Transverse colon (tissue), 4 donors: ENCODE data around the gene RSPH4A. TPM values are rescaled to one million over a fixed set of nuclear protein-coding genes. Genes with fewer than 3 reads are reported as not detected.

ENCODE experiments used
- DNase-seq: peaks from one replicate; pipeline ENCODE4 v3.0.0-alpha.2; 2019
- H3K27ac ChIP-seq, 4 donors: fragments of 200-600 bp; sonication (generic); 2 replicates each; pipeline ENCODE4 v1.5.1; 2016 to 2018; ENCODE audit warnings: inconsistent platforms in 4 of 4
- H3K27me3 ChIP-seq: fragments of 200-600 bp; sonication (generic); 2 replicates; pipeline ENCODE4 v1.5.1; 2017; ENCODE audit warnings: inconsistent platforms
- H3K36me3 ChIP-seq, 4 donors: fragments of 200-600 bp; sonication (generic); 2 replicates each; pipeline ENCODE4 v1.5.1; 2017 to 2019; ENCODE audit warnings: inconsistent platforms in 4 of 4
- H3K4me1 ChIP-seq, 4 donors: fragments of 200-600 bp; sonication (generic); 2 replicates each; pipeline ENCODE4 v1.5.1; 2017 to 2020; ENCODE audit warnings: inconsistent platforms in 4 of 4
- H3K4me3 ChIP-seq, 4 donors: fragments of 200-600 bp; sonication (generic); 1 replicate in 1 of 4; 2 replicates in 3 of 4; pipeline versions ENCODE4 v1.5.1 to v1.6.1; 2017 to 2019; ENCODE audit warnings: inconsistent platforms in 4 of 4
- H3K9me3 ChIP-seq, 2 donors: fragments of 200-600 bp; sonication (generic); 2 replicates each; pipeline ENCODE4 v1.5.1; 2017 to 2019; ENCODE audit warnings: inconsistent platforms in 2 of 2
- CTCF ChIP-seq, 5 experiments: fragments of 200-600 bp in 3 of 5; fragments of 450-650 bp in 2 of 5; sonication (generic) in 3 of 5; IDR thresholded peaks; 1 replicate in 2 of 5; 2 replicates in 3 of 5; pipeline ENCODE4 v1.5.1; 2016 to 2017; ENCODE audit warnings: antibody characterized with exemption in 5 of 5, inconsistent platforms in 3 of 5, mild to moderate bottlenecking in 2 of 5, moderate library complexity in 1 of 5
- EP300 ChIP-seq: sonication (generic); formaldehyde crosslinking; IDR thresholded peaks from one replicate; pipeline ENCODE4 v1.6.1; 2017; ENCODE audit warnings: antibody characterized with exemption, low read depth
- POLR2A ChIP-seq: fragments of 450-650 bp; IDR thresholded peaks from one replicate; pipeline ENCODE4 v1.6.1; 2016; ENCODE audit warnings: antibody characterized with exemption, mild to moderate bottlenecking, moderate library complexity
- POLR2AphosphoS5 ChIP-seq, 3 donors: sonication (generic); formaldehyde crosslinking; IDR thresholded peaks; one replicate each; pipeline ENCODE4 v1.6.1; 2016; ENCODE audit warnings: antibody characterized with exemption in 3 of 3
- WGBS, 2 donors: methylation state at CpG; one replicate each; pipeline ENCODE4 v1.1.5; 2018; ENCODE audit warnings: low coverage in 1 of 2; 5-methylcytosine and 5-hydroxymethylcytosine counted together
- in situ Hi-C, 4 donors: fragments of 200-750 bp; cut with MboI; loops; one replicate each; pipeline versions ENCODE4 v1.15.0 to v1.15.1; 2017; ENCODE audit warnings: low sequenced_read_pairs in 3 of 4, low pct_ligation_motif_present in 1 of 4, low pct_unique_long_range_greater_than_20kb in 1 of 4
- intact Hi-C: fragments of 100-400 bp; cut with DNase I; formaldehyde crosslinking; loops from one replicate; pipeline ENCODE4 v1.15.1; 2023; ENCODE audit warnings: low total_unique reads
- total RNA-seq, 4 donors: library from RNA; depleted of rRNA; stranded (reverse); fragments of >200 nt; gene quantifications; one replicate each; pipeline ENCODE4 v1.1.0, GENCODE V29; 2016

RSPH4A gene
- total RNA-seq, result under 1 TPM in 2 of 4 donors, not detected in 2; 0.32 to 0.55 TPM

DNA sequence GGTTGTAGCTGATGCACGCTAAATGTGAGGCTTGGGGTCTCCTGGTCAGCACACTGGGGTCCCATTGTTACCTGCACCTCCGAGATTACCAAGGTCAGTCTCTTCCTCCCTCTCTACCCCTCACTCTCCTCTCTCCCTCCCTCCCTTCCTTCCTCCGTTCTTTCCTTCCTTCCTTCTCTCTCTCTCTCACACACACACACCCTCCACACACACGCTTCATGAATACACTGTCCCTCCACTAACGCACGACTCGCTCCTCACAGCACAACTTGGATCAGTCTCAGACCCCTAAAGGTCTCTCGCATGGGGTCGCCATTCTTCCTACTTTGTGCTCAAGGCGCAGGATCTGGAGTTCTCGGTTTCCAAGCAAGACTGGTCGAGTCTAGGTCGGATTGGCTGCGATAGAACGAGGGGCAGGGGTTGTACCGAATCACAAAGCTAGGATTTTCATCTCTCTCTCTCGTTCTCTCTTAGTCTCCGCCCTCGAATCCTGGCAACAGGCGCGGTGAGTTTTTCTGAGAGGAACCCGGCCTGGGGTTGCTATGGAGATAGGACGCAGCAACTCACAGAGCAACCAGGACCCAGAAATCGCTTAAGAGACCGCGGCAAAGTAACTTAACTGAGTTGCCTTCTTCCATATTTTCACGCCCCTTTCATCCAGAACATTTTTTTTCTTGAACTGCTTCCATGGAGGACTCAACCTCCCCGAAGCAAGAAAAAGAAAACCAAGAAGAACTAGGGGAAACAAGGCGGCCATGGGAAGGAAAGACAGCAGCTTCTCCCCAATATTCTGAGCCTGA is at the start of gene RSPH4A:
Gene RSPH4A, plus strand, starts transcription at position 543 of the 800 bp plus-strand sequence. Its CDS starts 145 bp downstream, at position 688.
- H3K27ac ChIP-seq, result peak within 1 kb of the TSS in 2 of 4 donors; percentile 16 to 50
- peak; percentile 85 for DNase-seq
- peak within 1 kb of the TSS; percentile 33 to 55 (median 37) for H3K4me3 ChIP-seq
- TF ChIP-seq EP300, result no peak
- H3K9me3 ChIP-seq, result no peaks in the 10 kb centered on the region
- intact Hi-C loops (no loop called here), in situ Hi-C loops (no loop called here)
- H3K4me1 ChIP-seq, result peaks cover 0 to 13% (median 9%) of the 10 kb centered on the region in 4 donors
- no peaks in the 10 kb centered on the region for H3K27me3 ChIP-seq
- WGBS, 2 donors, result 1 to 2% methylated on average over 9 to 29 of the region's 29 CpGs
- no peaks in the 10 kb centered on the region for H3K36me3 ChIP-seq

- in situ Hi-C loops, result no loop called here
- no peak for DNase-seq
- Histone ChIP-seq H3K9me3 (no peaks in the 10 kb centered on the region), H3K27me3 (peaks cover 17% of the 10 kb centered on the region), H3K4me1 (peaks cover 11 to 22% (median 15%) of the 10 kb centered on the region in 4 donors), H3K27ac (no peak overlapping the region), H3K36me3 (no peaks in the 10 kb centered on the region), H3K4me3 (no peak overlapping the region)
- intact Hi-C loops, result no loop called here
- TF ChIP-seq POLR2AphosphoS5 (IDR thresholded peaks at IDR 0.05), result no peak
- no peak for TF ChIP-seq EP300
- TF ChIP-seq POLR2A, result no peak
- no peak for TF ChIP-seq CTCF (IDR thresholded peaks at IDR 0.05)
These were observed 48.2 kb upstream of the RSPH4A start for GRCh38 chr6:116568111-116568510.

DNA sequence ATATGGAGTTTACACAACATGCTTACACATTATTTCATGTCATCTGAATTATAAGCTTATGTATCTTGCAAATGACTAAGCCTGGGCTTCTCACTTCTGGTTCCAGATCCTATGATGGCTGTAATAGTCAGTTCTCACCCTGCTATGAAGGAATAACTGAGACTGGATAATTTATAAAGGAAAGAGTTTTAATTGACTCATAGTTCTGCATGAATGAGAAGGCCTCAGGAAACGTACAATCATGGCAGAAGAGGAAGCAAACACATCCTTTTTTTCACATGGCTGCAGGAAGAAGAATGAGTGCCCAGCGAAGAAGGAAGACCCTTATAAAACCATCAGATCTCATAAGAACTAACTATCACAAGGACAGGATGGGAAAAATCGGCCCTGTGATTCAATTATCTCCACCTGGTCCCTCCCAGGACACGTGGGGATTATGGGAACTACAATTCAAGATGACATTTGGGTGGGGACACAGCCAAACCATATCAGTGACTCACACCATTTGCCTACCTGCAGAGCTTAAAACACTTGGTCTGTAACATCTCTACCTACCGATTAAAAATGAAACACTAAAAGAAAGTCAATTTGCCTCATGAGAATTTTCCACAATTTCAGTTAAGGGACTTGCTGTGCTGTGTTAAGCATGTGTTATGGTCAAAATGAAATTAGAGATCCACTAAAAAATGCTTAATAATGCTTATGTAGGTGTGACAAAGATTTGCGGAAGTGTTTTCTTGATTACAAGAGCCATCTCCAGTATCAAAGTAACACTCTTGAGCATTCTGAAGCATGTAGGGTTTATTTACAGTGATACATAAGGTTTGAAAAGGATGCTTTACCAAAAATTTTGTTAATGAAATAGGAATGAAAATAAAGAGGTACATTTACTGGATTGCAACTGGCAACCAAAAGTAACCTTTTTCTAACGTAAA is 47.2 kb upstream of the RSPH4A start:
- peaks cover 11 to 28% (median 18%) of the 10 kb centered on the region in 4 donors for H3K4me1 ChIP-seq
- in situ Hi-C loops, result no loop called here
- peaks cover 13% of the 10 kb centered on the region for H3K27me3 ChIP-seq
- 57 to 65% methylated on average over 6 to 7 of the region's 7 CpGs for WGBS, 2 donors
- H3K4me3 ChIP-seq, result no peak overlapping the region
- no peaks in the 10 kb centered on the region for H3K9me3 ChIP-seq
- no peak for TF ChIP-seq EP300
- TF ChIP-seq POLR2A, result no peak
- no peak for TF ChIP-seq POLR2AphosphoS5 (IDR thresholded peaks at IDR 0.05)
- no peak for TF ChIP-seq CTCF (IDR thresholded peaks at IDR 0.05)
- DNase-seq, result no peak
- H3K27ac ChIP-seq, result no peak overlapping the region
- no peaks in the 10 kb centered on the region for H3K36me3 ChIP-seq
- intact Hi-C loops, result no loop called here

DNA sequence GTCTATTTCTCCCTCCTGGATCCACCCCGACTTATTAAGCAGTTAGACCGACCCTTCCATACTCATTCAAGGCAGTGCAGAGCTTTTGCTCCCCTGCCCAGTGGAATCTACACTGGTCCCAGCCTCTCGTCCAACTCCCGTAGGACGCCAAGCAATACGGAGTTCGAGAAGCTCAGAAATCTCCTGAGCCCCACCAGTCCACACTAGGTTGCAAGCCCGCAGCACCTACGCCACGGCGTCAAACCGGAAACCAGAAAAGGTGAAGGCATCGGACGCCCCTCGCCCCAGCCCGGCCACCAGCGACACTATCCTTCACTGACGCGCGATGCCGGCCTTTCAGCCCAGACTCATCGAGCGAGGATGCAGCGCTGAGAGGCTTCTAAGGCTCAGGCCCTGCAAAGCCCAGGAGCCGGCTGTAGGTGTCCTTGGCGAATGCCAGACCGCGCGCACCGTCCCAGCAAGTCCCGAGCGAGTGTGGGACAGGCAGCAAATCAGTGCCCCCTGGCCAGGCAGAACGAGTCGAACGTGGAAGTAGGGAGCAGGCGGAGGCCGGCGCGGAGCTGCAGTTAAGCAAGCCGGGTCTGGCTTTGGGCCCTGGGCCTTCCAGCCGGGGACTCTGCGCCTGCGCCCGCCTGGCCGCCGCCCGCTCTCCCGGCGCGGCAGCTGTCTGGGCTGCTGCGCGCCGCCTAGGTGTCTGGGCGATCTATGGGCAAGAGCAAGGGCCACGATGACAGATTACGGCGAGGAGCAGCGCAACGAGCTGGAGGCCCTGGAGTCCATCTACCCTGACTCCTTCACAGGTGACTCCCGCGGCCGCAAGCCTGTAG is 45.2 kb upstream of the RSPH4A start, which contains the start of gene RWDD1:
Gene RWDD1, plus strand, starts transcription at position 649 of the 827 bp plus-strand sequence. Its CDS starts 79 bp downstream, at position 728.
- 0% methylated on average over 18 to 62 of the region's 62 CpGs for WGBS, 2 donors
- Histone ChIP-seq H3K36me3 (peaks cover 0 to 3% (median 0%) of the 10 kb centered on the region in 4 donors), H3K4me3 (peak within 1 kb of the TSS; percentile 74 to 89 (median 81)), H3K27ac (peak within 1 kb of the TSS; percentile 93 to 96 (median 94)), H3K27me3 (no peaks in the 10 kb centered on the region), H3K9me3 (no peaks in the 10 kb centered on the region), H3K4me1 (peaks cover 11 to 26% (median 18%) of the 10 kb centered on the region in 4 donors)
- DNase-seq, result peak; percentile 99
- peak; percentile 78 for TF ChIP-seq POLR2A
- TF ChIP-seq POLR2AphosphoS5 (IDR thresholded peaks at IDR 0.05), result peak; percentile 72 to 89 (median 85)
- no peak for TF ChIP-seq EP300
- TF ChIP-seq CTCF (IDR thresholded peaks at IDR 0.05), result peak in 3 of 5 experiments; percentile 5 to 42 (median 20)
- in situ Hi-C loops (no loop called here), intact Hi-C loops (no loop called here)
